IPS-NIHi11 (cell line): ENCODE results near the gene HTD2.
A peak's percentile ranks its signal among the peaks of the same experiment; 100 is the strongest.
"Not testable (repeated sequence)": the region's sequence is repeated elsewhere in the genome, so short reads cannot be mapped to it uniquely, and the experiment has no call there.

Source experiments
- DNase-seq: peaks from one replicate; pipeline ENCODE4 v3.0.0; 2012; ENCODE audit warnings: mixed read lengths, low spot score

HTD2 gene

GRCh38 chr3:58305882-58306711 is at the start of gene HTD2, which contains the start of gene RPP14:
Gene HTD2 (plus strand): TSS chr3:58306520. CDS start chr3:58317614, 11,094 bp downstream.
Gene RPP14 (plus strand): TSS chr3:58306245. CDS start chr3:58310330, 4,085 bp downstream.
- peak; percentile 96 for DNase-seq

- DNase-seq = no peak
These were observed 47.8 kb upstream of the HTD2 start for GRCh38 chr3:58258392-58259055.

GRCh38 chr3:58260261-58260731 is 46.0 kb upstream of the HTD2 start:
- no peak for DNase-seq

GRCh38 chr3:58260733-58261132 is 45.6 kb upstream of the HTD2 start:
- DNase-seq = no peak

GRCh38 chr3:58261954-58262666 is 44.2 kb upstream of the HTD2 start:
- no peak for DNase-seq

GRCh38 chr3:58266577-58266976 is 39.7 kb upstream of the HTD2 start:
- DNase-seq = no peak

- DNase-seq = not testable (repeated sequence)
These were observed 38.8 kb upstream of the HTD2 start for GRCh38 chr3:58267543-58267942.

- DNase-seq = no peak
These were observed 37.0 kb upstream of the HTD2 start for GRCh38 chr3:58269356-58269755.

GRCh38 chr3:58270485-58270884 is 35.8 kb upstream of the HTD2 start:
- DNase-seq = no peak

GRCh38 chr3:58271901-58272501 is 34.3 kb upstream of the HTD2 start:
- no peak for DNase-seq

GRCh38 chr3:58272891-58273290 is 33.4 kb upstream of the HTD2 start:
- DNase-seq = no peak

- not testable (repeated sequence) for DNase-seq
These were observed 33.0 kb upstream of the HTD2 start for GRCh38 chr3:58273362-58273761.

GRCh38 chr3:58274027-58274614 is 32.2 kb upstream of the HTD2 start:
- DNase-seq = no peak

- no peak for DNase-seq
These were observed 25.3 kb upstream of the HTD2 start for GRCh38 chr3:58281069-58281468.

- DNase-seq = no peak
These were observed 21.0 kb upstream of the HTD2 start for GRCh38 chr3:58285334-58285733.

GRCh38 chr3:58287354-58287753 is 19.0 kb upstream of the HTD2 start:
- DNase-seq = no peak

GRCh38 chr3:58288011-58288728 is 18.1 kb upstream of the HTD2 start:
- no peak for DNase-seq

- not testable (repeated sequence) for DNase-seq
These were observed 17.2 kb upstream of the HTD2 start for GRCh38 chr3:58288964-58289613.

- DNase-seq = not testable (repeated sequence)
These were observed 15.9 kb upstream of the HTD2 start for GRCh38 chr3:58290446-58290845.

GRCh38 chr3:58291671-58292338 is 14.5 kb upstream of the HTD2 start:
- no peak for DNase-seq
